ENCODE data around the gene SAMD10. TPM values are rescaled to one million over a fixed set of nuclear protein-coding genes. Genes with fewer than 3 reads are reported as not detected.

Gene SAMD10
- 0.37 and 1.8 TPM in 2 replicates for total RNA-seq

GRCh38 chr20:63979557-63980316, at the start of gene SAMD10:
TSS of gene SAMD10 (minus strand) at chr20:63979642. CDS start at chr20:63979467, 175 bp downstream.

GRCh38 chr20:63980806-63981728, 1.6 kb upstream of the SAMD10 start, which contains the start of gene PRPF6:
TSS of gene PRPF6 (plus strand) at chr20:63981132. CDS start at chr20:63981246, 114 bp downstream.

GRCh38 chr20:63969838-63970713, 9.4 kb downstream of the SAMD10 start, which contains the start of gene ZNF512B:
TSS of gene ZNF512B (minus strand) at chr20:63969930. CDS start at chr20:63967950, 1,980 bp downstream.

GRCh38 chr20:63955827-63956663, 23.4 kb downstream of the SAMD10 start, which contains the start of gene UCKL1:
TSS of gene UCKL1 (minus strand) at chr20:63956416. CDS start at chr20:63956372, 44 bp downstream.

Small RNA genes lying within 50 kb of the gene (small RNA-seq; reads per million reads assigned to genes)
- gene MIR647: not detected

Other genes starting within 250 kb of the SAMD10 start
- gene LIME1, start 243.0 kb downstream of the SAMD10 start, total RNA-seq: 2.2 and 2.9 TPM in 2 replicates
- gene SLC2A4RG, start 239.9 kb downstream of the SAMD10 start, total RNA-seq: 22.0 and 34.0 TPM in 2 replicates
- under 0.01 and 0.98 TPM in 2 replicates for gene ZBTB46, start 148.4 kb downstream of the SAMD10 start, total RNA-seq
- not detected in 2 replicates for gene ABHD16B, start 118.1 kb downstream of the SAMD10 start, total RNA-seq
- gene TPD52L2, start 114.4 kb downstream of the SAMD10 start, total RNA-seq: 98.8 and 103 TPM in 2 replicates
- gene DNAJC5, start 84.5 kb downstream of the SAMD10 start, total RNA-seq: 31.2 and 45.4 TPM in 2 replicates
- gene UCKL1, start 23.2 kb downstream of the SAMD10 start, total RNA-seq: 22.3 and 26.1 TPM in 2 replicates
- 8.1 and 8.8 TPM in 2 replicates for gene ZNF512B, start 9.7 kb downstream of the SAMD10 start, total RNA-seq
- 52.9 and 57.7 TPM in 2 replicates for gene PRPF6, start 1.5 kb upstream of the SAMD10 start, total RNA-seq
- 0.73 and 0.98 TPM in 2 replicates for gene C20orf204, start 56.5 kb upstream of the SAMD10 start, total RNA-seq
- not detected in 2 replicates for gene SOX18, start 70.0 kb upstream of the SAMD10 start, total RNA-seq
- gene TCEA2, start 83.6 kb upstream of the SAMD10 start, total RNA-seq: 6.5 and 13.2 TPM in 2 replicates
- gene RGS19, start 99.9 kb upstream of the SAMD10 start, total RNA-seq: 5.5 and 9.0 TPM in 2 replicates
- 0.20 and 0.37 TPM in 2 replicates for gene OPRL1, start 100.4 kb upstream of the SAMD10 start, total RNA-seq
- 0.20 TPM in 1 of 2 replicates, not detected in the other for gene LKAAEAR1, start 104.8 kb upstream of the SAMD10 start, total RNA-seq
- not detected in 2 replicates for gene NPBWR2, start 127.9 kb upstream of the SAMD10 start, total RNA-seq
- not detected in 2 replicates for gene MYT1, start 184.8 kb upstream of the SAMD10 start, total RNA-seq